Activated CD8-positive, alpha-beta memory T cell treated with anti-CD3 and anti-CD28 coated beads for 1 hour (primary cell): ENCODE measurements around the gene IL12RB1.

Source experiments
- DNase-seq, 2 donors: peaks; one replicate each; pipeline ENCODE4 v3.0.0-alpha.2; 2020; ENCODE audit warnings: low read depth in 1 of 2; ENCODE audit errors: extremely low read depth in 1 of 2

IL12RB1 gene

GRCh38 chr19:18086590-18087138, at the start of gene IL12RB1:
Gene IL12RB1, minus strand, starts transcription at chr19:18086934. Its CDS starts 111 bp downstream, at chr19:18086823.
- no peak for DNase-seq

DNA sequence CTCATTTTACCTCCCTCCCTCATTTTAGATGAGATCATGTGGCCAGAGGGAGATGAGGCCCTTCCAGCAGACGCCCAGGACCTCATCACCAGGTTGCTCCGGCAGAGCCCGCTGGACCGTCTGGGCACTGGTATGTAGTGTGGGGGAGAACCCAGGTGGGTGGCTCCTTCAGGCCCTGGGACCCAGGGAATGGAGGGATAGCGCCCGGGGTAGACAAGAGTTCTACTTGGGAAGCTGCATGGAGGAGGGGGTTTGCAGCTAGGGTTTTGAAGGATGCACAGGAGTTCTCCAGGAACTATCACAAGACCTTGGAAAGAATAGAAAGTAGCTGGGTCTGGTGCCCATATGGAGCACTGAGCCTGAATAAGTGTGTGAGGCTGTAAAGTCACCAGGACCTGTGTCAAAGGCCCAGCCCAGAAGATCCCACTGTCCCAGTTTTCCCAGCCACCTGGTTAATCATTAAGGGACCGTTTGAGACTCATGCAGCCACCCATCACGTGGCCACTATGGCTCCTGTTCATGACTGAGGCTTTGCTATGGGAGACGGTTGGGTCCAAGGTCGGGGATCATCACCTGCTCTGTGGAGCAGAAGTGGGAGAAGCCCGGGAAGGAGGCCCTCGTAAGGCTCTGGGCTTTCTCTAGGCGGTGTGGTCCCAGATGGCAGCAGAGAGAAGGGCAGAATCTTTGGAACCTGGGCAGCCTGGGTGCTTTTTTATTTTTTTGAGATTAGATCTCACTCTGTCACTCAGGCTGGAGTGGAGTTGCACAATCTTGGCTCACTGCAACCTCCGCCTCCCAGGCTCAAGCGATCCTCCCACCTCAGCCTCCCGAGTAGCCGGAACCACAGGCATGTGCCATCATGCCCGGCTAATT, 49.2 kb upstream of the IL12RB1 start:
- DNase-seq = no peak

DNA sequence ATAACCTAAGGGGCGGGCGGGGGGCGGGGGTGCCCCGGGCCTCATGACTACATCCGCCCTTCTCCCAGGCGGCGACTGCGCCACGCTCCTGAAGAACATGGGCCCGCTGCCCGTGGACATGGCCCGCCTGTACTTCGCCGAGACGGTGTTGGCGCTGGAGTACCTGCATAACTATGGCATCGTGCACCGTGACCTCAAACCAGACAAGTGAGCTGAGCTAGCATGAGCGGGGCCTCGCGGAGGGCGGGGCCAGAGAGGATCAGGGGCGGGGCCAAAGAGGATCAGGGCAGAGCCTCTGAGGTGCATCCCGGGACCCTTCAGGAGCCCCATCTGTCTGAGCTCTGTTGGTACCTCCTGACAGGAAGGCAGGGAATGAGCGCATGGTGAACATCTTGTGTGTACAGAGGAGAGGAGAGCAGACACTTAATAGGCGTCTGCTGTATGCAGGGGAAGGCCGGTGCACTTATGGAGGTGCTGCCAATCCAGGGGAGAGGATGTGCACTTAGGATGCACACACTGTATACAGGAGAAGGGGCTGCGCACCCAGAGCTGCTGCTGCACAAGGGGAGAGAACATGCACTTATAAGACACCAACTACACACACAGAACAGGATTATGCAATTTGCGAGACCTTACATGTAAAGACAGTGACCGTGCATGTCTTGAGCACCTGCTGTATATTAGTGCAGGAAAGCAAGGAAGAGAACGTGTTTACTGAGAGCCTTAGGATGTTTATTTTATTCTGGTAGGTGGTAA, 45.3 kb upstream of the IL12RB1 start:
- no peak for DNase-seq

GRCh38 chr19:18130523-18131242, 43.9 kb upstream of the IL12RB1 start:
- no peak for DNase-seq

DNA sequence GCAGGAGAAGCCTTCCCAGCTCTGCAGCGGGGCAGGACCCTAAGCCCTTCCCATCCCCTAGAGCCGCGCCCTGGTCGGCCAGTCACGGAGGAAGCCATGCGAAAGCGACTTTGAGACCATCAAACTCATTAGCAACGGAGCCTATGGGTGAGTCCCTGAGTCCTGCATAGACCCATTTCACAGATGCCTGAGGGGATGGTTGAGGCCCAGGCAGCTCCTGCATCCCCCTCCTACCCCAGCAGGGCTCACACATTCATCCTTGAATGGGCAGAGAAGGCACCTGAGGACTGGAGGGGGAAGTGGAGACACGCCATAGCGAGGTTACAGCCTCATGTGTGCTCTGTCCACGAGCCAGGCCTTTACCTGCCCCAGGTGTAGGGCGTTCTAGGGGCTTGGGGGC, 42.1 kb upstream of the IL12RB1 start:
- no peak for DNase-seq

- no peak for DNase-seq
Measured at GRCh38 chr19:18128044-18128443, 41.3 kb upstream of the IL12RB1 start.

DNA sequence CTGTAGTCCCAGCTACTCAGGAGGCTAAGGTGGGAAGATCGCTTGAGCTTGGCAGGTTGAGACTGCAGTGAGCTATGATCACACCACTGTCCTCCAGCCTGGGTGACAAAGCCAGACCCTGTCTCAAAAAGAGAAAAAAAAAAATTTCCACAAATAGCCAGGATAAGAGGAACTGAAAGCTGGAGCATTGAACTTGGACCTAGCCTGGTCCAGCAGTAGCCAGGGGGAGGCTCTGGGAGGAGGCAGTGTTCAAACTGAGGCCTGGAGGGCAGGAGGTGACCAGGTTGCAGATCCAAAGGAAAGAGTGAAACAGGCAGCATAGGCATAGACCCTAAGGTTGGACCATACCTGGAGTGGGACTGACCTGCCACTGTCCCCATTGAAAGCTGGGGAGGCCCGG, 39.4 kb upstream of the IL12RB1 start:
- no peak for DNase-seq

GRCh38 chr19:18123819-18124218, 37.1 kb upstream of the IL12RB1 start:
- DNase-seq = no peak

- DNase-seq = no peak
Measured at GRCh38 chr19:18122860-18123795, 36.4 kb upstream of the IL12RB1 start.

DNA sequence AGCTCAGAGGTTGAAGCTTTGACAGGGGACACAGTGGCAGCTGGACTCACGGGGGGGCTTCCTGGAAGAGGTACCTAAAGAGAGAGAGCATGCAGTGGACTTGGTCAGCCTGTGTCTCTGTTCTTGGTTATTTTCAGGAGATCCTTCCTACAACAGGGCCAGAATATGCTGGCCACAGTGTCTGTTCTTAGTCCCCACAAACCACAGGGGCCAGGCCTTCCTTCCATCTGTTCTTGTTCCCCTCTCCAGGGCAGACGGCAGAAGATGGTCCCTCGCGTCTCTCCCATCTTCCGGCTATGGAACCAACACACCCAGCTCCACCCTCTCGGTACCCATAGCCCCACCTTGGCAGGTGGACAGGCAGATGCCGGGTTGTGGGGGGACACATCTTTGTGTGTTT, 35.7 kb upstream of the IL12RB1 start:
- DNase-seq = no peak

DNA sequence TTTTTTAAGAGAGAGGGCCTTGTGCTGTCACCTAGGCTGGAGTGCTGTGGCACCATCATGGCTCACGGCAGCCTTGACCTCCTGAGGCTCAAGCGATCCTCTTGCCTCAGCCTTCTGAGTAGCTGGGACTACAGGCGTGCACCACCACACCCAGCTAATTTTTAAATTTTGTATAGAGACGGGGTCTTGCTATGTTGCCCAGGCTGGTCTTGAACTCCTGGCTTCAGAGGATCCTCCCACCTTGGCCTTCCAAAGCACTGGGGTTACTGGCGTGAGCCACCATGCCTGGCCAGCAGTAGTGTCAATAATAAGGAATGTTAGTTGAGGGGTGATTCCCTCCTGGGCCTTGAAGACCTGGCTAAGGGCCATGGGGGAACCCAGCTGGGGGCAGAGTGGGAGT, 34.4 kb upstream of the IL12RB1 start:
- no peak for DNase-seq

DNA sequence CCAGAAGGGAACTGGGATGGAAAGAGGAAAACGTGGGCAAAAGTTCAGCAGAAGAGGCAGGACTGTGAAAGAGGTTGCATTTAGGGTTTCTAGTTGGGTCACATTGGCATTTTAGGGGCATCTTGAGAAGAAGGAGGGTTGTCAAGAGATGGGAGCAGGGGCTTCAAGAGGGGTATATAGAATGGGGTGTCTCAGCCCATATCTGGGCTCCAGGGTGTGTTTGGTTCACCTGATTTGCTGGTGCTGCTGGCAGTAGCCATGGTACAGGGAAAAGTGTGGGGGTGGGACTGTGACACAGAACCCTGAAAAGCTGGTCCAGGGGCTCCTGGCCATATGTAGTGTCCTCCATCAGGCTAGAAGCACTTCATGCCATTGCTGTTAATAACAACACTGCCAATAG, 33.4 kb upstream of the IL12RB1 start:
- DNase-seq = no peak

- DNase-seq = peak in 1 of 2 donors; percentile 39
Measured at GRCh38 chr19:18119717-18120105, 33.0 kb upstream of the IL12RB1 start.

GRCh38 chr19:18119013-18119716, 32.4 kb upstream of the IL12RB1 start:
- no peak for DNase-seq

GRCh38 chr19:18118420-18119012, 31.8 kb upstream of the IL12RB1 start:
- no peak for DNase-seq

DNA sequence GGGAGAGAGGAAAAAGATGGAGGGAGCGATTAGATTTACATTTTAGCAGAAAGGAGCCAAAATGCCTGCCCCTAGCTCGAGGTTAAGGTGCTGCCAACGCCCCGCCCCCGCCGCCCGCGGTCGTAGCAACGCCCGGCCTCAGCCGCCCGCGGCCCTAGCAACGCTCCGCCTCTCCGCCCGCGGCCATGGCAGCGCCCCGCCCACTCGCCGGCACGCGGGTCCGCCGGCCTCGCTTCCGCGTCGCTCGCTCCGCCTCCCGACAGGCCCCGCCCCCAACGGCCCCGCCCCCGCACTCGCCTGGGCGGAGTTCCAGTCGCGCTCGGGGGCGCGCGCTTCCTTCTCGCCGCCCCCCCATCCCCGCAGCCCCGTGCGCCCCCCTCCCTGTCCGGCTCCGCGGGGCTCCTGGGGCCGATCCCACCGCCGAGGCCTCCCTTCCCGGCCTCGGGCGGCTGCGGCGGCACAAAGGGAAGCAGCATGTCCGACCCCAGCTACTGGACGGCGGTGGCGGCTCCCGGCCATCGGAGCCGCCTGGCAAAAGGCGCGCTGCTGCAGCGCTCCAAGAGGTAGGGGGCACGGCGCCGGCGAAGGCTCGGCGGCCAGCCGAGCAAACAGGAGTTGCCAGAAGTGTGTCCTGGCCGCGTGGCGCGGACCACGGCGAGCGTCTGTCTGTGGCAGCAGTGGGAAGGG, 31.1 kb upstream of the IL12RB1 start:
- peak; percentile 81 to 96 for DNase-seq

DNA sequence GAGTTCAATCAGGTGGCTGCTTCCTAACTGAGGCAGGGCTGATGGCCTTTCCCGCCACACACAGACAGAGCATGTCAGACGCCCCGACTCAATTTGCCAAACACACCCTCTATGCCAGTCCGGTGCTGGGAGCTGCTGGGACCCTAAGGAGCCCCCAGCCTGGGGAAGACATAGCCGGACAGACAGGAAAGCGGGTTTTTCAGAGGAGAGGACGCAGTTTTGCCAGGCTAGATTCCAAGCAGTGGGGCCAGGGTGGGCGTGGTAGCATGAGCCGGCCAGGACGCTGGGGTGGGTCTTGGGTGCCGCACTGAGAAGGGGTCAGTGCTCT, 30.6 kb upstream of the IL12RB1 start:
- DNase-seq = no peak

GRCh38 chr19:18114483-18114882, 27.7 kb upstream of the IL12RB1 start:
- no peak for DNase-seq

GRCh38 chr19:18113827-18114226, 27.1 kb upstream of the IL12RB1 start:
- DNase-seq = no peak
